GM18526 (cell line): Measurements from ENCODE around the gene JAKMIP1.

Experiments used
- POLR2A ChIP-seq: IDR thresholded peaks from 3 replicates; pipeline ENCODE4 v1.6.1; 2011; ENCODE audit not compliant: insufficient read length; ENCODE audit errors: extremely low read depth

JAKMIP1 gene

DNA sequence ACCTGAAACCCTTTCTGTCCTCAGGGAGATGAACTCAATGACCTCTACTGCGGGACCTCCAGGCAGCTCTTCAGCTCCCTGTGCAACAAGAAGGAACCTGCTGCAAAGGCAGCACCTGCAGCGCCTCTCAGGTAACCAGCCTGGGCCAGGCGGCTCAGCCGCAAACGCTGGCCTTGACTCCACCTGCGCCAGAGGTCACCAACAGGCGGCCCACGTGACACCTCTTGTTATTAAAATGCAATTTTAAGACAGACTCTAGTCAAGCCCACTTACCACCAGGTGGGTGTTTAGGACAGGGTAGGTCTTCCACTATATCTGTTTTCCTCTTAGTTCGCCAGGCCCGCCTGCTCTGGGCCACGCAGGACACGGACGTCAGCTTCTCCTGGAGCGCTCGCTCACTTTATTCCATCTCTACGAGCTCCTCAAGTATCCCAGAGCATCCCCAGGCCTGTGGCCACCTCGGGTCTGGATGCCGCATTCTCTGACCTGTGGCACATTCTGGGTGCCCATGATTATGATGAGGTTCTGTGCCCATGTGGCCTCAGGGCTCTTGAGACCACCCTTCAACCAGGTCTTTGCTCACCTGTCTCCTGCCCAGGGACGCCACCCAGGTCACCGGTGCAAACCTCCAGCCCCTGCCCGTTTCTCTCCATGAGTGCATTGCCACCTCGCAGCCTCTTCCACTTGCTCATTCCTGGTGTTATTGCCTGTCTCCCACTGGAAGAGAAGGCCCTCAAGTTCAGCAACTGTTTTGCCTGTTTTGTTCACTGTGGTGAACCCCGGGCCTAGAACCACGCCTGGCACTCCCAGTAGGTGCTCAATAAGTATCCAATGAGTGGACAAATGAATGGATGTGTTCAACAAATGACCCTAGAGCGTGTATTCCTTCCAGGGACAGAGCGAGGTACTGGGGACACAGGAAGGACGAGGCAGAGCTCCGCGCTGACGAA is 32.8 kb upstream of the JAKMIP1 start:
- no peak for TF ChIP-seq POLR2A

DNA sequence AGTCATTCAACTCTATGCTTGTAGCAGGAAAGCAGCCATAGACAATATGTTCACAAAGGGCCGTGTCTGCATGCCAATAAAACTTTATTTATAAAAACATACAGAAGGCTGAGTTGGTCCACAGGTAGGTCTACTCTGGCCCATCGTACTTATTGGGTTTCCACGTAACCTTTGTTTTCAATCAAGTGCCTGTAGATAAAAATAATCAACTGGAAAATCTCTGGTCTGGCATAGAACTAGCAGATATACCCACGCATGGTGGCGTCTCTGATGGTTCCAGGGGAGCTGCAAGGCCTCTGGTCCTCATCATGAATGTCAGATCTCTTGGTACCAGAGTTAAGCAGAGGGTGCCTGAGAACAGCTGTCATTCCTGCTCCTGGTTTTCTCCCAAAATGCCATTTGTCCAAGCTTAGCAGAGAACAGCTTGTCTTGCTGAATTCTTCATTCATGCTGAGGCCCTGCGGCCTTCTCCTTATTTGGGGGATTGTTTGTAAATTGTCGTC is 31.4 kb upstream of the JAKMIP1 start:
- TF ChIP-seq POLR2A, result no peak

DNA sequence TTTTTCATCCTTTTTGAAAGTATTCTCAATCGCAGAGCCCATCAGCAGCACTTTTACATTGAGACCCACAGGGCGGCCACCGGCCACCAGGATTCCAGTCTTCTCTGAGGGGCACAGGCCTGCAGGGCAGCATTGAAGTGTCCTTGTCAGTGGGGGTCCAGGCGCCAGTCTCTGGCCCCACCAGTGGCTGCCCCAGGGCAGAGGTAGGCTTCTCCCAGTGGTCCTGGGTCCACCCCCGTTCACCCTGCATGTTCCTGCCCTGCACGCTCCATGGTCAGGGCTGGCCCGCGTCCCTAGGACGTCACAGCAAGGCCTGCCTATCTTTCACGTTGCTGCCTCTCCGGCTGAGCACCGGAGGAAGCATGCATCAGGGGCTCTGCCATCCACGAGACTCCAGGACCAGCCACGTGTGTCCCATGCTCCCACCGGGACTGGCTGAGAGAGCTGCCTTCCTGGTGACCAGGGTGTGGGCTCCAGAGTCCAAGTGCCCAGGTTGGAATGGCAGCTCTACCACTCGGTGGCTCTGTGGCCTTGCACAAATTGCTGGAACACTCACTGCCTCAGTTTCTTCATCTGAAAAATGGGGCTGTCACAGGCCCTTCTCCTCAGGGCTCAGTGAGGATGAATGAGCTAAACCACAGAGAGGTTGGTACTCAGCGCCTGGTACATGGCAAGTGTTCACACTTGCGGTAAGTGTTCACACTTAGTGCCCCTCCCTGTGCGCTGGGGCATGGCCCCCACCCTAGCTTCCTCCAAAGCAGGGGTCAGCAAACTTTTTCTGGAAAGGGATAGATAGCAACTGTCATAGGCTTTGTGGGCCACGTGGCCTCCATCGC is 30.7 kb upstream of the JAKMIP1 start:
- no peak for TF ChIP-seq POLR2A

DNA sequence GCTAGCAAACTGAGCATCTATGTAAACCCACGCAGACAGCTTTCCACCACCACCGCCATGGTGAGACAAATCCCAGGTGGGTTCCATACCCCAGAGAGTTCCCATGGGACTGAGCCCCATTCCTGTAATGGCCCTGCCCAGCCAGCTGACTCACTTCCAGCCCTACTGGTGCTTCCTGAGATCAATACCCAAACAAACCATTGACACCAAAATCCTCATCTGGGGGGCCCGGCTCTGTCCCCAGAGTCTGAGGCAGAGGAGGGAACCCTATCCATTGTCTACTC is 30.1 kb upstream of the JAKMIP1 start:
- TF ChIP-seq POLR2A, result no peak

DNA sequence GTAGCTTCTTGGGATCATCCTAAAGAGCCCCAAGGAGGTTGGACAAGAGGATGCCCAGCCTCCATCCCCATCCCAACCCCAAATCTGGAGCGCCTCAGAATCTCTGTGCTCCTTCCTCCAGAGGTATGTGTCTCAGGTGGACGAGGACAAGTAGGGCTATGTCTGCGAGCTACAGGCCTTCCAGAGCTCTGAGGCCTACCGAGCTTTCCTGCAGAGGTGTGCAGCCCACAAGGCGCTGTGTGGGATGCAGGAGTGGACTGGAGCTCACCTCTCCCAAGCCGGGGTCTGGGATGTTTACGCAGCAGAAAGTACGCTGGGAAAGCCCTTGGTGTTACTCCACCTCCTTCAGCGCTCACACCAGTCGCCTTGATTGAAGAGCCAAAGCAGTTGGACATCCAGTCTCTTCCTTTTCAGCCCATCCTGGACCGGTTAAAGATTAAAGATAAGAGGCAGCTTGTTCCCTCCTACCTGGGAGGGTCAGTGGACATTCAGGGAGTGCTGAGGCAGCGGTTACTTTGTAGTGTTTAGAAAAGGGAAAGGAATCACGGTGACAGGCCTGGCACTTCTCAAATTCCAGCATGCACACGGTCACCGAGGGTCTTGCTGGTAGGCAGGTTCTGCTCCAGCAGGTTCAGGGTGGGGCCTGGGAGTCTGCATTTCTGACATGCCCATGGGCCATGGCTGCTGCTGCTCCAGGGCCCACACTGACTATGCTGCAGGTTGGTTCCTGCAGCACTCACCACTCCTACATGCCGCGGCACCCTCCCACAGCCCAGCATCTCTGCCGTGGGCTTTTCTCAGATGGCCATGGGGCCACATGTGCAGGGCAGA is 29.5 kb upstream of the JAKMIP1 start:
- no peak for TF ChIP-seq POLR2A

DNA sequence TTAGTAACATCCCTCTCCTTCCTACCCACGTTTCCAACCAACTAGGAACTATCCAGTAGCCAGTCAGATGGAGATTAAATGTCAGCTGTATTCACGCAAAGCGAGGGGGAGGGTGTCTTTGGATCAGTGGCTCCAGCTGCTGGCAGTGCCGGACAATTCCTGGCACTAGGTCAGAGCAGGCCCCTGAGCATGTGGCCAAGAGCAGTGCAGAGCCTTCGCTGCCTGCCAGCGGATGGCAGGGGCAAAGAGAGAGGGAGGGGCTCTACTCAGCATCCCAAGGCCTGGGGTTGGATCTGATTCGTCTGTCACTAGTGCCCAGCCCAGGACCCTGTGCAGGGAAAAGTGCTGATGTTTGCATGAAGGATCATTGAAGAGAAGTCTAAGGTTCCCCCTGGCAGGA is 28.7 kb upstream of the JAKMIP1 start:
- TF ChIP-seq POLR2A, result no peak

DNA sequence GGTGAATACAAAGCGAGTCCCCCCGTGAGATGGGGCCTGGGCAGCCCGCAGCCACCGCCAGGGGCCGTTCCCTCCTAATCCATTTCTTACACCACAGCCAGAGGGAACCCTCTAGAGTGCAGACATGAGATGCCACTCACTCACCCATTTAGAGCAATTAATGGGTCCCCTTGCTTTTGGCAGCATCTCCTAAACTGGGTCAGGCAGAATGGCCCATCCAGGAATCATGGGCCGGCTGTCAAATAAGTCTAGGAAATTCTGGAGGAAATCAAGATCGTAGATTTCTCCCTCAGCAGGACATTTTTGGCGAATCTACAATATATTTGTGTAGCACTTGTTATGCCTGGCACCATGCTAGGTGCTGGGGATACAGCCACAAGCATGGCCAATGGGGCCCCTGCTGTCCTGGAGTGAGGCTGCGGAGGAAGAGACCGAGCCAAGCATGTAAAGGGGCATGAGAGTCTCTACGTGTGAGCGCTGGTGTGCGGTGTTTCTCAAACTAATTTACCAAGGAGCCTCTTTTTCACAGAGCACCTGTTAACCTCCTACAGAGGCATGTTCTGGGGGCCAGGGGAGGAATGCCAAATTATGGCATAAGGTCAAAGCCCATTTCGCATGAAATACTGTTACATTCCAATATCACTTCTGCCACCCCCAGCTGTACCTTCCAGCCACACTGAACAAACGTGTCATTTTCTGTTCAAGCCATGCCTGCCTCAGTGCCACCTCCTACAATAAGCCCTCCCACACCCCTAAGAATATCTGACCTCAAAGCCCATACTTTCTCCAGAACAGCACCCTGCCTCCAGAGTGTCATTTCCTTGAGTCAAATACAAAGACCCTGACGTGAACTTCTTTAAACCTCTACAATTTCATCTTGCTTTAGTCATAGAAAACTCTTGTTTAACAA is 28.1 kb upstream of the JAKMIP1 start:
- no peak for TF ChIP-seq POLR2A

DNA sequence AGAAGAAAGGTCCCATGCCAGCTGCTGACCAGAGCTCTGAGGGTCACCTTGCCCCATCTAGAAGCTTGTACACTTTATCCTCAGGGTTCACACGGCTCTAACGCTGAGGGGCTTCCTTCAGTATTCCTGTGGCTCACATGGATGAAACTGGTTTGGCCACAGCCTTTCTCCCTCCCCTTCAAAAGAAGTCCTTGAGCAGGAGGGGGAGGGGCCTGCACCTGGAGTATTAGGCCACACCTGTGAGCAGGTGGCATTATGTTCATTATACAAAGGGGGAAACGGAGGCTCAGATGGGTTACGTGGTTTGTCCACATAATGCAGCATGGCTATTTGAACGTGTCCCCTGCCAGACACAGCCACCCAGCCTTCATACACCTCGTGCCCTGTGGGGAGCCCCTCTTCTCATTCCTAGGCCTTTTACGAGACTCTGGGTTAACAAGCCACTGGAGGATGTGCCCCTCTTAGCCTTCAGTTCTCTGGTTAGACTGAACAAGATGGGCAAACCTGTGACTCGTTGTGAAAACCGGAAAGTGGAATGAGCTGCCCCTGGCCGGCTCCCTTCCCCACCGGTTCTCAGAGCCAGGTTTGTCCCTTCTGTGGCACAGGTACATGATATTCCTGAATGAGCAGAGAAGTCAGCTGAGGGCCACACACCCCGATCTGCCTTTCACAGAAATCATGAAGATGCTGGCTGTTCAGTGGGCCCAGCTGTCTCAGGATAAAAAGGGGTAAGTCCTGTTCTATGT is 27.2 kb upstream of the JAKMIP1 start:
- TF ChIP-seq POLR2A, result no peak

DNA sequence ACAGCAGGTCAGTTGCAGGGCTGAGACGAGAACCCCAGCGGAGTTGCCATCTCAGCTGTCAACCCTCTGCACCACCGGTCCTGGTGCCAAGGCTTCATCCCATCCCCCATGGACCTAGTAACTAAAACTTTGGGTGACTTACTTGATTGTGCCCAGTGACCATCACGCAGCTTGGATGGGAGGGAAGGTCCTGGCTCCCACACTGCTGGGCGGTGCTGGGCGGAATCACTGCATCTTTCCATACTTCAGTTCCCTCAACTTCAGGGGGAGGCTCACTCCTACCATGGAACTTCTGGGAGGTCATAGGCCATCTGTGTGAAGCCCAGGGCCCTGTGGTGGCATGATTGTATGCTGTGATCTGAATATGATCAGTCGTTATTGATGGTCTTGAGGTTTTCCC is 26.2 kb upstream of the JAKMIP1 start:
- no peak for TF ChIP-seq POLR2A

DNA sequence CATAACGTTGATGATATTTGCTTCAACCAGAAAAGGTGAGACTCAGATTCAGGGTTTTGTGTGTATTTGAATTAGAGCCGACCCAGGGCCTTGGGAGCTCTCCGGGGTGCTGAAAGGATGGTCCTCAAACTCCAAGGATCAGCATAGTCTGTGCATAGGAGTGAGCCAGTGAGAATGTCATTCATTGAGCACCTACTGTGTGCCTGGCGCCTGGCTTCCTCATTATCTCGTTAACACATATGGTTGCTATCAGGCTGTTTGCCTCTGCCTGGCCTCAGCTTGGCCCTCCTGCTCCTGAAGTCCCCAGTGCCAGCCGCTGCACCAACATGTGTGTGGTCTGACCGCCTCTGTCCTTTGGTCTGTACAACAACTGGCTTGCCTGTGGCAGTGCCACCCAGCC is 25.1 kb upstream of the JAKMIP1 start:
- TF ChIP-seq POLR2A, result no peak

DNA sequence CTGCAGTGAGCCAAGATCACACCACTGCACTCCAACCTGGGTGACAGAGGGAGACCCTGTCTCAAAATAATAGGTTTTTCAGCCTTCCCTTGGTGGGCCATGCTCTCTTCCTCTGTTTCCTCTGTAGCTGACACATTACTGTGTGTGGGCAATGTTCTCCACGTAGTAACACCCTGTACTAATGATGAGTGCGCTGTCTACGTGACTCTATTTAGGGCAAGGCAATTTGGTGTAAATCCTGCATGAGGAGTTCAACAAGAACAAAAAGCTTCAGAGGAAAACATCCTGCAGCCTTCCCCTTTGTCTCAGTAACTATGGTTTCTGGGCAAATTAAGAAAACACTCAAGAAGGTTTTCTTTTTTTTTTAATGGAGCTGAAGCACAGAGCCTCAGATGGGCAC is 24.4 kb upstream of the JAKMIP1 start:
- TF ChIP-seq POLR2A, result no peak

DNA sequence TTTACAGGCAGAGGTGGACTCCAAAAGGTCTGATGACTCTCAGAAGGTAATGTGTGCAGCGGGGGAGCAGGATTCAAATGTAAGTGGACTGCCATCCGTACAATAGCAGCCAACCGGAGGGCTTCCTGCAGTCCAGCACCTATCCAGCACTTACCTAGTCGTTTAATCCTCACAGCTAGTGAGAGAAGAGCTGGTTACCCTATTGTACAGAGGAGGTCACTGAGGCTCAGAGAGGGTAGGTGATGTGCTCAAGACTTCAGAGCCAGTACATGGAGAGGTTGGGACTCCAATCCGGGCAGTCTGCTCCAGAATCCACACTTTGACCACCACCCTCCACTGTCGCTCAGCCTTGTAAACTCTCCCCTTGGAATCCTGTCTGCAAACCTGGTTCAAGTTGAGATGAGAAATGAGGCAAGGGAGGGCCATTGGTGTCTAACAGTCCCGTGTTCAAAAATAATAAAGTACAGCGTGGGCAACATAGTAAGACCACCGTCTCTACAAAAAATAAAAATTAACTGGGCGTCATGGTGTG is 22.5 kb upstream of the JAKMIP1 start:
- no peak for TF ChIP-seq POLR2A
